Esophagus squamous epithelium (tissue), 5 donors: ENCODE results near the gene FEM1B. TPM values are rescaled to one million over a fixed set of nuclear protein-coding genes. Genes with fewer than 3 reads are reported as not detected.

Experiments used
- DNase-seq: peaks from one replicate; lab custom pipeline; 2025; lab: John Stamatoyannopoulos, UW
- H3K27ac ChIP-seq, 4 donors: fragments of 200-600 bp; sonication (generic); one replicate each; pipeline ENCODE4 v1.5.1; 2016 to 2019; ENCODE audit warnings: mild to moderate bottlenecking in 1 of 4
- H3K27me3 ChIP-seq, 4 donors: fragments of 200-600 bp; sonication (generic); 1 replicate in 3 of 4; 2 replicates in 1 of 4; pipeline versions ENCODE4 v1.5.1 to v1.6.0; 2017 to 2021; ENCODE audit warnings: antibody characterized with exemption in 1 of 4
- H3K36me3 ChIP-seq, 3 donors: fragments of 200-600 bp; sonication (generic); one replicate each; pipeline ENCODE4 v1.5.1; 2016 to 2019
- H3K4me1 ChIP-seq, 3 donors: fragments of 200-600 bp; sonication (generic); one replicate each; pipeline ENCODE4 v1.5.1; 2017 to 2019
- H3K4me3 ChIP-seq, 4 donors: fragments of 200-600 bp; sonication (generic); 1 replicate in 3 of 4; 2 replicates in 1 of 4; pipeline ENCODE4 v1.5.1; 2016 to 2019; ENCODE audit warnings: mild to moderate bottlenecking in 2 of 4, moderate library complexity in 1 of 4
- H3K9me3 ChIP-seq, 3 donors: fragments of 200-600 bp; sonication (generic); one replicate each; pipeline ENCODE4 v1.5.1; 2016 to 2019
- CTCF ChIP-seq, 6 experiments: fragments of 450-650 bp in 4 of 6; fragments of 200-600 bp in 2 of 6; sonication (generic) in 2 of 6; IDR thresholded peaks; one replicate each; pipeline ENCODE4 v1.5.1; 2016 to 2019; ENCODE audit warnings: antibody characterized with exemption in 6 of 6, mild to moderate bottlenecking in 4 of 6, moderate library complexity in 4 of 6
- POLR2A ChIP-seq, 4 donors: fragments of 450-650 bp; IDR thresholded peaks; one replicate each; pipeline ENCODE4 v1.6.1; 2017; ENCODE audit warnings: antibody characterized with exemption in 4 of 4, mild to moderate bottlenecking in 4 of 4, moderate library complexity in 3 of 4
- WGBS, 2 donors: methylation state at CpG; one replicate each; pipeline ENCODE4 v1.1.5; 2018; 5-methylcytosine and 5-hydroxymethylcytosine counted together
- intact Hi-C: fragments of 100-400 bp; cut with DNase I; formaldehyde crosslinking; loops from one replicate; pipeline ENCODE4 v1.15.0; 2022
- total RNA-seq, 4 donors: library from RNA; depleted of rRNA; stranded (reverse); fragments of >200 nt; gene quantifications; one replicate each; pipeline ENCODE4 v1.1.0, GENCODE V29; 2016
- donor health status: DM: yes; HTN: yes; CAD: no.

Gene FEM1B
- total RNA-seq, 4 donors from 2014 or later, result 32.3 to 64.4 (median 46.8) TPM

- Histone ChIP-seq H3K27me3 (no peaks in the 10 kb centered on the region), H3K27ac (peak overlapping the region in 3 of 4 donors; percentile 11 to 79 (median 68)), H3K4me3 (peak overlapping the region in 3 of 4 donors; percentile 15 to 58 (median 31)), H3K36me3 (peaks cover 0 to 16% (median 0%) of the 10 kb centered on the region in 3 donors), H3K9me3 (no peaks in the 10 kb centered on the region), H3K4me1 (peaks cover 0 to 37% (median 15%) of the 10 kb centered on the region in 3 donors)
- TF ChIP-seq POLR2A (IDR thresholded peaks at IDR 0.05), result no peak
- TF ChIP-seq CTCF (IDR thresholded peaks at IDR 0.05), result no peak
- DNase-seq, result no peak
- 39 to 48% methylated on average over 5 of the region's 5 CpGs for WGBS, 2 donors
- intact Hi-C loops, result no loop called here
These were observed 21.9 kb downstream of the FEM1B start for GRCh38 chr15:68299436-68299835.

GRCh38 chr15:68300115-68300940 is 22.8 kb downstream of the FEM1B start:
- Histone ChIP-seq H3K27ac (peak overlapping the region in 3 of 4 donors; percentile 11 to 79 (median 68)), H3K4me1 (peaks cover 0 to 29% (median 15%) of the 10 kb centered on the region in 3 donors), H3K27me3 (no peaks in the 10 kb centered on the region), H3K9me3 (no peaks in the 10 kb centered on the region), H3K4me3 (no peak overlapping the region), H3K36me3 (peaks cover 0 to 16% (median 0%) of the 10 kb centered on the region in 3 donors)
- intact Hi-C loops, result no loop called here
- WGBS, 2 donors, result 87 to 92% methylated on average over 4 to 6 of the region's 6 CpGs
- no peak for TF ChIP-seq POLR2A (IDR thresholded peaks at IDR 0.05)
- TF ChIP-seq CTCF (IDR thresholded peaks at IDR 0.05), result no peak
- no peak for DNase-seq

GRCh38 chr15:68301301-68301700 is 23.8 kb downstream of the FEM1B start:
- WGBS, 2 donors, result 89% methylated on average over 8 of the region's 8 CpGs
- intact Hi-C loops, result no loop called here
- no peak for DNase-seq

GRCh38 chr15:68302729-68303128 is 25.2 kb downstream of the FEM1B start:
- intact Hi-C loops, result no loop called here
- Histone ChIP-seq H3K36me3 (peaks cover 0 to 2% (median 0%) of the 10 kb centered on the region in 3 donors), H3K4me1 (peaks cover 3 to 33% (median 15%) of the 10 kb centered on the region in 3 donors), H3K9me3 (no peaks in the 10 kb centered on the region), H3K27me3 (peaks cover 0 to 8% (median 0%) of the 10 kb centered on the region in 4 donors), H3K27ac (no peak overlapping the region), H3K4me3 (no peak overlapping the region)
- WGBS, 2 donors, result 96 to 97% methylated on average over 5 to 6 of the region's 6 CpGs
- no peak for DNase-seq
- TF ChIP-seq POLR2A (IDR thresholded peaks at IDR 0.05) (no peak), CTCF (IDR thresholded peaks at IDR 0.05) (no peak)

More at GRCh38 chr15:68301301-68301700, 23.8 kb downstream of the FEM1B start:
- H3K4me1 ChIP-seq, result peaks cover 1 to 25% (median 15%) of the 10 kb centered on the region in 3 donors
- H3K27me3 ChIP-seq, result no peaks in the 10 kb centered on the region
- TF ChIP-seq POLR2A (IDR thresholded peaks at IDR 0.05), result no peak
- no peak for TF ChIP-seq CTCF (IDR thresholded peaks at IDR 0.05)
- no peaks in the 10 kb centered on the region for H3K9me3 ChIP-seq
- H3K27ac ChIP-seq, result no peak overlapping the region
- no peak overlapping the region for H3K4me3 ChIP-seq
- peaks cover 0 to 16% (median 0%) of the 10 kb centered on the region in 3 donors for H3K36me3 ChIP-seq

GRCh38 chr15:68303134-68303533 is 25.6 kb downstream of the FEM1B start:
- intact Hi-C loops, result no loop called here
- peaks cover 3 to 32% (median 15%) of the 10 kb centered on the region in 3 donors for H3K4me1 ChIP-seq
- no peak for DNase-seq
- no peak overlapping the region for H3K27ac ChIP-seq
- no peaks in the 10 kb centered on the region for H3K9me3 ChIP-seq
- WGBS, 2 donors, result 58 to 67% methylated on average over 2 of the region's 2 CpGs
- no peak overlapping the region for H3K4me3 ChIP-seq
- H3K36me3 ChIP-seq, result no peaks in the 10 kb centered on the region
- TF ChIP-seq POLR2A (IDR thresholded peaks at IDR 0.05) (no peak), CTCF (IDR thresholded peaks at IDR 0.05) (no peak)
- H3K27me3 ChIP-seq, result peaks cover 0 to 9% (median 0%) of the 10 kb centered on the region in 4 donors
